ENCODE measurements around the gene SLC24A3. TPM values are rescaled to one million over a fixed set of nuclear protein-coding genes. Genes with fewer than 3 reads are reported as not detected.

Gene SLC24A3
- total RNA-seq (2012; rRNA removed), result not detected in 2 replicates

- no peaks in the 10 kb centered on the region for H3K4me1 ChIP-seq (ENCODE audit: control insufficient read depth, insufficient read depth, low read length)
- peak within 1 kb of the TSS; percentile 65 for H3K4me2 ChIP-seq (ENCODE audit: low read length)
- H3K27me3 ChIP-seq (ENCODE audit: control insufficient read depth, insufficient read depth, low read length), result peaks cover 39% of the 10 kb centered on the region
- H3K4me3 ChIP-seq (ENCODE audit: low read length), result no peak within 1 kb of the TSS
- no peaks in the 10 kb centered on the region for H3K36me3 ChIP-seq (ENCODE audit: insufficient read depth, low read length)
- no peak within 1 kb of the TSS for H3K9ac ChIP-seq (ENCODE audit: low read depth, low read length)
- H3K9me3 ChIP-seq (replicated peaks; ENCODE audit: low read length), result no peaks in the 10 kb centered on the region
Measured at GRCh38 chr20:19212469-19212815, at the start of gene SLC24A3. Gene SLC24A3 (plus strand): TSS chr20:19212642.

- Histone ChIP-seq H3K9ac (ENCODE audit: low read depth, low read length) (no peak overlapping the region), H3K4me3 (ENCODE audit: low read length) (no peak overlapping the region), H3K9me3 (replicated peaks; ENCODE audit: low read length) (no peaks in the 10 kb centered on the region), H3K4me2 (ENCODE audit: low read length) (no peak overlapping the region), H3K4me1 (ENCODE audit: control insufficient read depth, insufficient read depth, low read length) (no peaks in the 10 kb centered on the region), H3K27me3 (ENCODE audit: control insufficient read depth, insufficient read depth, low read length) (no peaks in the 10 kb centered on the region), H3K36me3 (ENCODE audit: insufficient read depth, low read length) (no peaks in the 10 kb centered on the region)
Measured at GRCh38 chr20:19170148-19170547, 42.3 kb upstream of the SLC24A3 start.

- H3K4me3 ChIP-seq (ENCODE audit: low read length), result no peak overlapping the region
- no peak overlapping the region for H3K9ac ChIP-seq (ENCODE audit: low read depth, low read length)
- H3K4me2 ChIP-seq (ENCODE audit: low read length), result no peak overlapping the region
- no peaks in the 10 kb centered on the region for H3K9me3 ChIP-seq (replicated peaks; ENCODE audit: low read length)
- H3K36me3 ChIP-seq (ENCODE audit: insufficient read depth, low read length), result no peaks in the 10 kb centered on the region
- no peaks in the 10 kb centered on the region for H3K4me1 ChIP-seq (ENCODE audit: control insufficient read depth, insufficient read depth, low read length)
- no peaks in the 10 kb centered on the region for H3K27me3 ChIP-seq (ENCODE audit: control insufficient read depth, insufficient read depth, low read length)
Measured at GRCh38 chr20:19172637-19173036, 39.8 kb upstream of the SLC24A3 start.

- Histone ChIP-seq H3K9ac (ENCODE audit: low read depth, low read length) (no peak overlapping the region), H3K4me2 (ENCODE audit: low read length) (no peak overlapping the region), H3K4me3 (ENCODE audit: low read length) (no peak overlapping the region), H3K4me1 (ENCODE audit: control insufficient read depth, insufficient read depth, low read length) (no peaks in the 10 kb centered on the region), H3K36me3 (ENCODE audit: insufficient read depth, low read length) (no peaks in the 10 kb centered on the region), H3K27me3 (ENCODE audit: control insufficient read depth, insufficient read depth, low read length) (no peaks in the 10 kb centered on the region), H3K9me3 (replicated peaks; ENCODE audit: low read length) (no peaks in the 10 kb centered on the region)
Measured at GRCh38 chr20:19176470-19177052, 35.9 kb upstream of the SLC24A3 start.

GRCh38 chr20:19181552-19181951 is 30.9 kb upstream of the SLC24A3 start:
- H3K27me3 ChIP-seq (ENCODE audit: control insufficient read depth, insufficient read depth, low read length), result no peaks in the 10 kb centered on the region
- H3K4me2 ChIP-seq (ENCODE audit: low read length), result no peak overlapping the region
- H3K9ac ChIP-seq (ENCODE audit: low read depth, low read length), result no peak overlapping the region
- no peaks in the 10 kb centered on the region for H3K36me3 ChIP-seq (ENCODE audit: insufficient read depth, low read length)
- no peaks in the 10 kb centered on the region for H3K9me3 ChIP-seq (replicated peaks; ENCODE audit: low read length)
- H3K4me1 ChIP-seq (ENCODE audit: control insufficient read depth, insufficient read depth, low read length), result no peaks in the 10 kb centered on the region
- no peak overlapping the region for H3K4me3 ChIP-seq (ENCODE audit: low read length)

GRCh38 chr20:19185083-19185482 is 27.4 kb upstream of the SLC24A3 start:
- Histone ChIP-seq H3K27me3 (ENCODE audit: control insufficient read depth, insufficient read depth, low read length) (no peaks in the 10 kb centered on the region), H3K4me2 (ENCODE audit: low read length) (no peak overlapping the region), H3K9ac (ENCODE audit: low read depth, low read length) (no peak overlapping the region), H3K36me3 (ENCODE audit: insufficient read depth, low read length) (no peaks in the 10 kb centered on the region), H3K4me3 (ENCODE audit: low read length) (no peak overlapping the region), H3K4me1 (ENCODE audit: control insufficient read depth, insufficient read depth, low read length) (no peaks in the 10 kb centered on the region), H3K9me3 (replicated peaks; ENCODE audit: low read length) (no peaks in the 10 kb centered on the region)

- H3K4me2 ChIP-seq (ENCODE audit: low read length), result no peak overlapping the region
- no peaks in the 10 kb centered on the region for H3K36me3 ChIP-seq (ENCODE audit: insufficient read depth, low read length)
- H3K4me3 ChIP-seq (ENCODE audit: low read length), result no peak overlapping the region
- no peaks in the 10 kb centered on the region for H3K27me3 ChIP-seq (ENCODE audit: control insufficient read depth, insufficient read depth, low read length)
- H3K4me1 ChIP-seq (ENCODE audit: control insufficient read depth, insufficient read depth, low read length), result no peaks in the 10 kb centered on the region
- no peak overlapping the region for H3K9ac ChIP-seq (ENCODE audit: low read depth, low read length)
- no peaks in the 10 kb centered on the region for H3K9me3 ChIP-seq (replicated peaks; ENCODE audit: low read length)
Measured at GRCh38 chr20:19193349-19193748, 19.1 kb upstream of the SLC24A3 start.

- no peaks in the 10 kb centered on the region for H3K36me3 ChIP-seq (ENCODE audit: insufficient read depth, low read length)
- no peak overlapping the region for H3K4me2 ChIP-seq (ENCODE audit: low read length)
- H3K9ac ChIP-seq (ENCODE audit: low read depth, low read length), result no peak overlapping the region
- H3K27me3 ChIP-seq (ENCODE audit: control insufficient read depth, insufficient read depth, low read length), result peaks cover 5% of the 10 kb centered on the region
- no peaks in the 10 kb centered on the region for H3K9me3 ChIP-seq (replicated peaks; ENCODE audit: low read length)
- no peaks in the 10 kb centered on the region for H3K4me1 ChIP-seq (ENCODE audit: control insufficient read depth, insufficient read depth, low read length)
- H3K4me3 ChIP-seq (ENCODE audit: low read length), result no peak overlapping the region
Measured at GRCh38 chr20:19205981-19206396, 6.5 kb upstream of the SLC24A3 start.

- no peaks in the 10 kb centered on the region for H3K9me3 ChIP-seq (replicated peaks; ENCODE audit: low read length)
- no peak overlapping the region for H3K4me2 ChIP-seq (ENCODE audit: low read length)
- H3K27me3 ChIP-seq (ENCODE audit: control insufficient read depth, insufficient read depth, low read length), result peaks cover 16% of the 10 kb centered on the region
- H3K4me1 ChIP-seq (ENCODE audit: control insufficient read depth, insufficient read depth, low read length), result no peaks in the 10 kb centered on the region
- no peak overlapping the region for H3K9ac ChIP-seq (ENCODE audit: low read depth, low read length)
- H3K36me3 ChIP-seq (ENCODE audit: insufficient read depth, low read length), result no peaks in the 10 kb centered on the region
- H3K4me3 ChIP-seq (ENCODE audit: low read length), result no peak overlapping the region
Measured at GRCh38 chr20:19207541-19207940, 4.9 kb upstream of the SLC24A3 start.

GRCh38 chr20:19210391-19211155 is 1.9 kb upstream of the SLC24A3 start:
- no peak overlapping the region for H3K4me3 ChIP-seq (ENCODE audit: low read length)
- H3K9ac ChIP-seq (ENCODE audit: low read depth, low read length), result no peak overlapping the region
- H3K9me3 ChIP-seq (replicated peaks; ENCODE audit: low read length), result no peaks in the 10 kb centered on the region
- peaks cover 39% of the 10 kb centered on the region for H3K27me3 ChIP-seq (ENCODE audit: control insufficient read depth, insufficient read depth, low read length)
- H3K36me3 ChIP-seq (ENCODE audit: insufficient read depth, low read length), result no peaks in the 10 kb centered on the region
- no peak overlapping the region for H3K4me2 ChIP-seq (ENCODE audit: low read length)
- no peaks in the 10 kb centered on the region for H3K4me1 ChIP-seq (ENCODE audit: control insufficient read depth, insufficient read depth, low read length)

GRCh38 chr20:19211252-19211651 is 1.2 kb upstream of the SLC24A3 start:
- Histone ChIP-seq H3K4me3 (ENCODE audit: low read length) (no peak overlapping the region), H3K9ac (ENCODE audit: low read depth, low read length) (no peak overlapping the region), H3K36me3 (ENCODE audit: insufficient read depth, low read length) (no peaks in the 10 kb centered on the region), H3K27me3 (ENCODE audit: control insufficient read depth, insufficient read depth, low read length) (peaks cover 39% of the 10 kb centered on the region), H3K4me1 (ENCODE audit: control insufficient read depth, insufficient read depth, low read length) (no peaks in the 10 kb centered on the region), H3K9me3 (replicated peaks; ENCODE audit: low read length) (no peaks in the 10 kb centered on the region), H3K4me2 (ENCODE audit: low read length) (no peak overlapping the region)
